IMR-90 (cell line): ENCODE data around the gene SLC9A5. TPM values are rescaled to one million over a fixed set of nuclear protein-coding genes. Genes with fewer than 3 reads are reported as not detected.

Experiments
- ATAC-seq: fragments of 200-7000 bp; cut with Tn5 transposase; 2 replicates; pipeline ENCODE4 v1.9.1; 2020; ENCODE audit warnings: low read depth, mild to moderate bottlenecking, moderate library complexity
- BruUV-seq: library from RNA; stranded (reverse); fragments of 400-500 nt; replicated peaks from 2 replicates; lab custom pipeline; 2021; lab: Mats Ljungman, UMichigan
- CTCF ChIA-PET: fragments of 300-600 bp; formaldehyde crosslinking; extraction: SDS; loops from one replicate; lab custom pipeline; 2021; ENCODE audit warnings: antibody characterized with exemption; lab: Yijun Ruan, JAX
- POLR2A ChIA-PET: fragments of 300-600 bp; sonication (Branson Sonifier 250); formaldehyde crosslinking; loops from one replicate; lab custom pipeline; 2022; ENCODE audit warnings: antibody characterized with exemption; ENCODE audit not compliant: unreplicated experiment; lab: Charles Lee
- DNase-seq: peaks from one replicate; pipeline ENCODE4 v3.0.0; 2013
- H2AFZ ChIP-seq: replicated peaks from 2 replicates; pipeline ENCODE3; 2013; ENCODE audit warnings: low read length, mild to moderate bottlenecking; ENCODE audit not compliant: poor library complexity
- H2AK5ac ChIP-seq: 2 replicates; pipeline ENCODE4 v1.6.1; 2013; ENCODE audit warnings: low read depth, low read length, inconsistent platforms
- H2AK9ac ChIP-seq: replicated peaks from 2 replicates; pipeline ENCODE3; 2013; ENCODE audit warnings: mild to moderate bottlenecking, low read depth, low read length, moderate library complexity; ENCODE audit not compliant: poor library complexity
- H2BK120ac ChIP-seq: 2 replicates; pipeline ENCODE4 v1.6.1; 2013; ENCODE audit warnings: low read depth, low read length, inconsistent platforms
- H2BK15ac ChIP-seq: 3 replicates; pipeline ENCODE4 v1.6.1; 2013; ENCODE audit warnings: low read depth, low read length, inconsistent platforms
- H2BK20ac ChIP-seq: 2 replicates; pipeline ENCODE4 v1.6.1; 2013; ENCODE audit warnings: low read depth, mild to moderate bottlenecking, inconsistent platforms, low read length, moderate library complexity
- H2BK5ac ChIP-seq: 2 replicates; pipeline ENCODE4 v1.6.1; 2013; ENCODE audit warnings: mild to moderate bottlenecking, low read depth, low read length, inconsistent platforms; ENCODE audit not compliant: poor library complexity, severe bottlenecking
- H3K14ac ChIP-seq: replicated peaks from 2 replicates; pipeline ENCODE4 v1.6.1; 2013; ENCODE audit warnings: low read depth, low read length, inconsistent platforms
- H3K18ac ChIP-seq: 2 replicates; pipeline ENCODE4 v1.6.1; 2013; ENCODE audit warnings: low read depth, low read length, control low read depth
- H3K23ac ChIP-seq: 2 replicates; pipeline ENCODE4 v1.6.1; 2013; ENCODE audit warnings: low read depth, low read length, inconsistent platforms
- H3K27ac ChIP-seq: 2 replicates; pipeline ENCODE4 v1.5.1; 2013; ENCODE audit warnings: mild to moderate bottlenecking, control low read depth, low read length; ENCODE audit not compliant: insufficient read depth
- H3K27me3 ChIP-seq: 2 replicates; pipeline ENCODE4 v1.6.1; 2013; ENCODE audit warnings: low read length; ENCODE audit not compliant: control insufficient read depth, insufficient read depth
- H3K36me3 ChIP-seq: 2 replicates; pipeline ENCODE4 v1.6.1; 2013; ENCODE audit warnings: low read length, mixed read lengths; ENCODE audit not compliant: control insufficient read depth, insufficient read depth
- H3K4ac ChIP-seq: 2 replicates; pipeline ENCODE4 v1.6.1; 2013; ENCODE audit warnings: low read depth, low read length, inconsistent platforms
- H3K4me1 ChIP-seq: 2 replicates; pipeline ENCODE4 v1.6.1; 2013; ENCODE audit warnings: low read length, mixed read lengths; ENCODE audit not compliant: control insufficient read depth, insufficient read depth
- H3K4me2 ChIP-seq: 2 replicates; pipeline ENCODE4 v1.6.1; 2013; ENCODE audit warnings: low read depth, mild to moderate bottlenecking, control low read depth, low read length, moderate library complexity
- H3K4me3 ChIP-seq: 2 replicates; pipeline ENCODE4 v1.5.1; 2013; ENCODE audit warnings: low read depth, mild to moderate bottlenecking, control low read depth, low read length, moderate library complexity; ENCODE audit not compliant: insufficient read depth
- H3K56ac ChIP-seq: 2 replicates; pipeline ENCODE4 v1.6.1; 2013; ENCODE audit warnings: low read length, inconsistent platforms; ENCODE audit not compliant: insufficient read depth; ENCODE audit errors: extremely low read depth
- H3K79me1 ChIP-seq, 2 experiments: 2 replicates each; pipeline ENCODE4 v1.6.1; 2013; ENCODE audit warnings: low read length in 2 of 2, inconsistent platforms in 1 of 2, low read depth in 1 of 2
- H3K9ac ChIP-seq: 2 replicates; pipeline ENCODE4 v1.6.1; 2013; ENCODE audit warnings: low read depth, low read length, control low read depth
- H3K9me1 ChIP-seq: 2 replicates; pipeline ENCODE4 v1.6.1; 2013; ENCODE audit warnings: low read length, inconsistent platforms; ENCODE audit not compliant: insufficient read depth
- H3K9me3 ChIP-seq: 2 replicates; pipeline ENCODE4 v1.6.1; 2013; ENCODE audit warnings: low read length; ENCODE audit not compliant: control insufficient read depth, insufficient read depth
- H4K20me1 ChIP-seq: 2 replicates; pipeline ENCODE4 v1.6.1; 2013; ENCODE audit warnings: low read length, inconsistent platforms; ENCODE audit not compliant: insufficient read depth
- H4K5ac ChIP-seq: 2 replicates; pipeline ENCODE4 v1.6.1; 2013; ENCODE audit warnings: mild to moderate bottlenecking, low read depth, low read length, control low read depth
- H4K8ac ChIP-seq, 2 experiments: 2 replicates each; pipeline ENCODE4 v1.6.1; 2013; ENCODE audit warnings: low read depth in 2 of 2, low read length in 2 of 2, control low read depth in 1 of 2, inconsistent platforms in 1 of 2
- H4K91ac ChIP-seq: 2 replicates; pipeline ENCODE4 v1.6.1; 2013; ENCODE audit warnings: low read depth, low read length, inconsistent platforms; ENCODE audit not compliant: insufficient read depth
- BHLHE40 ChIP-seq: fragments of 150-350 bp; IDR thresholded peaks from 2 replicates; pipeline ENCODE4 v1.6.1; 2016; ENCODE audit warnings: mild to moderate bottlenecking, low read depth, low read length
- CEBPB ChIP-seq: IDR thresholded peaks from 2 replicates; pipeline ENCODE4 v1.6.1; 2012; ENCODE audit warnings: low read depth, low read length, improper control_type of control experiment
- CHD1 ChIP-seq: IDR thresholded peaks from 2 replicates; pipeline ENCODE4 v1.6.1; 2012; ENCODE audit warnings: low read depth, low read length, improper control_type of control experiment
- CTCF ChIP-seq: conservative IDR thresholded peaks from 2 replicates; pipeline ENCODE4 v1.5.1; 2012; ENCODE audit warnings: mild to moderate bottlenecking, low read depth, low read length, improper control_type of control experiment
- FOS ChIP-seq: fragments of 150-350 bp; IDR thresholded peaks from 2 replicates; pipeline ENCODE4 v1.6.1; 2016; ENCODE audit warnings: low read depth, low read length
- MAFK ChIP-seq: IDR thresholded peaks from 2 replicates; pipeline ENCODE4 v1.6.1; 2012; ENCODE audit warnings: low read depth, low read length, improper control_type of control experiment
- MAZ ChIP-seq: IDR thresholded peaks from 2 replicates; pipeline ENCODE4 v1.6.1; 2012; ENCODE audit warnings: low read depth, mild to moderate bottlenecking, low read length, improper control_type of control experiment, moderate library complexity, borderline replicate concordance
- MXI1 ChIP-seq: IDR thresholded peaks from 2 replicates; pipeline ENCODE4 v1.6.1; 2012; ENCODE audit warnings: low read depth, mild to moderate bottlenecking, low read length, moderate library complexity, borderline replicate concordance
- NFE2L2 ChIP-seq: fragments of 150-350 bp; IDR thresholded peaks from 2 replicates; pipeline ENCODE4 v1.6.1; 2016; ENCODE audit warnings: low read depth, mild to moderate bottlenecking, low read length
- POLR2A ChIP-seq: IDR thresholded peaks from 2 replicates; pipeline ENCODE4 v1.6.1; 2012; ENCODE audit warnings: mild to moderate bottlenecking, low read depth, low read length
- RAD21 ChIP-seq: IDR thresholded peaks from 2 replicates; pipeline ENCODE4 v1.6.1; 2012; ENCODE audit warnings: low read length, improper control_type of control experiment
- RCOR1 ChIP-seq: IDR thresholded peaks from 2 replicates; pipeline ENCODE4 v1.6.1; 2012; ENCODE audit warnings: mild to moderate bottlenecking, low read length, improper control_type of control experiment; ENCODE audit not compliant: insufficient replicate concordance
- RFX5 ChIP-seq: IDR thresholded peaks from 2 replicates; pipeline ENCODE4 v1.8.0; 2012; ENCODE audit warnings: low read depth, mild to moderate bottlenecking, low read length, moderate library complexity
- SMC3 ChIP-seq: fragments of 150-350 bp; IDR thresholded peaks from 2 replicates; pipeline ENCODE4 v1.6.1; 2016; ENCODE audit warnings: low read depth, mild to moderate bottlenecking, antibody characterized with exemption, low read length, moderate library complexity
- USF2 ChIP-seq: fragments of 150-350 bp; IDR thresholded peaks from 2 replicates; pipeline ENCODE4 v1.6.1; 2017; ENCODE audit warnings: mild to moderate bottlenecking, antibody characterized with exemption, low read length, low read depth
- WGBS, 2 experiments: methylation state at CpG; one replicate each; pipeline versions ENCODE4 v1.1.5 to v1.1.7; 2013; ENCODE audit warnings: missing lambda C conversion rate in 2 of 2; ENCODE audit not compliant: insufficient read length in 1 of 2; ENCODE audit errors: extremely low coverage in 2 of 2; 5-methylcytosine and 5-hydroxymethylcytosine counted together
- dilution Hi-C: fragments of 300-500 bp; cut with HindIII; formaldehyde crosslinking; loops from one replicate; pipeline ENCODE4 v1.14.3; 2018; ENCODE audit warnings: low sequenced_read_pairs; ENCODE audit not compliant: unreplicated experiment
- in situ Hi-C: fragments of 300-500 bp; cut with MboI; formaldehyde crosslinking; loops from 3 replicates; pipeline ENCODE4 v1.14.3; 2019; ENCODE audit warnings: low sequenced_read_pairs, inconsistent platforms, mixed read lengths
- intact Hi-C: fragments of 100-400 bp; cut with micrococcal nuclease; formaldehyde crosslinking; loops from 2 replicates; pipeline ENCODE4 v1.10.0; 2022
- polyA plus RNA-seq, 3 experiments: library from polyadenylated mRNA; depleted of rRNA; stranded (reverse); fragments of >200 nt; gene quantifications; 2 replicates each; pipeline ENCODE4 v1.2.3, GENCODE V29; 2012; ENCODE audit warnings: low replicate concordance in 1 of 3
- total RNA-seq: library from RNA; depleted of rRNA; stranded (reverse); fragments of >200 nt; gene quantifications from 2 replicates; pipeline ENCODE4 v1.2.3, GENCODE V29; 2012
- TF ChIP-seq, protein P1 (sequence below): fragments of 150-350 bp; IDR thresholded peaks from 2 replicates; pipeline ENCODE4 v1.6.1; 2016; ENCODE audit warnings: low read depth, mild to moderate bottlenecking, low read length, moderate library complexity, borderline replicate concordance

Gene SLC9A5
- total and polyA plus RNA-seq, 2 of the 4 experiments (the other 2 are of a cell fraction) = 1.8 to 5.7 TPM

DNA sequence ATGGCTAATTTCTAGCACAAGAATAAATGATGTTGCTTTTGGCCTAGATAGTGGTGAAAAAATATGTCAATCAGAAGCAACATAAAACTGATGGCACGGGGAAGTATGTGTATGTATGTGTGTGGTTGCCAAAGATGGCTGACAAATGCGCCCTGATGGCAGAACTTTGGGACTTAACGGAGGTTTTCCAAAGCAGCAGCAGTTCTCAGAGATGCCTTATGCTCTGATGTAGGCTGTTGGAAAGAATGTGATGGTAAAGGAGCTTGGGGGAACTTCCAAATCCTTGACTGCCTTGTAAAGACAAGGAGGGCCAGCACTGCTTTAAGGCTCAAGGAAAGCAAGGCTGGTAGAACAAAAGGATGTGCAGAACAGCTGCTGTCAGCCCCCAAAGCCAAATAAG is 61.8 kb downstream of the SLC9A5 start:
- peak overlapping the region; percentile 11 to 82 for H4K8ac ChIP-seq
- H3K4ac ChIP-seq = peak overlapping the region; percentile 82
- peak overlapping the region; percentile 93 for H2BK5ac ChIP-seq
- peak overlapping the region; percentile 92 for H2AK5ac ChIP-seq
- TF ChIP-seq USF2 (no peak), RCOR1 (no peak), RAD21 (no peak), NFE2L2 (no peak), BHLHE40 (no peak), MAZ (no peak), CTCF (no peak), POLR2A (no peak), FOS (no peak), CEBPB (no peak), SMC3 (no peak), CHD1 (no peak), MAFK (no peak), RFX5 (no peak), MXI1 (no peak)
- TF ChIP-seq, protein P1, sequence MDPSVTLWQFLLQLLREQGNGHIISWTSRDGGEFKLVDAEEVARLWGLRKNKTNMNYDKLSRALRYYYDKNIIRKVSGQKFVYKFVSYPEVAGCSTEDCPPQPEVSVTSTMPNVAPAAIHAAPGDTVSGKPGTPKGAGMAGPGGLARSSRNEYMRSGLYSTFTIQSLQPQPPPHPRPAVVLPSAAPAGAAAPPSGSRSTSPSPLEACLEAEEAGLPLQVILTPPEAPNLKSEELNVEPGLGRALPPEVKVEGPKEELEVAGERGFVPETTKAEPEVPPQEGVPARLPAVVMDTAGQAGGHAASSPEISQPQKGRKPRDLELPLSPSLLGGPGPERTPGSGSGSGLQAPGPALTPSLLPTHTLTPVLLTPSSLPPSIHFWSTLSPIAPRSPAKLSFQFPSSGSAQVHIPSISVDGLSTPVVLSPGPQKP = no peak
- DNase-seq = no peak
- H3K79me1 ChIP-seq = no peaks in the 10 kb centered on the region
- H3K4me2 ChIP-seq = no peak overlapping the region
- no TSS peak for BruUV-seq
- ChIA-PET POLR2A (no interaction called here), CTCF (interaction anchor here (1.4 kb wide), 1 partner anchor 17 kb away, joined by 3 read pairs; no protein-coding TSS in a partner anchor)
- in situ Hi-C loops (no loop called here), intact Hi-C loops (no loop called here), dilution Hi-C loops (no loop called here)
- 100% methylated on average over 2 of the region's 3 CpGs; no CpG with 5 or more reads in 1 of the 2 experiments for WGBS, 2 experiments
- H2BK120ac ChIP-seq = peak overlapping the region; percentile 95
- peaks cover 9% of the 10 kb centered on the region for H3K9me1 ChIP-seq
- peak overlapping the region; percentile 90 for H2AK9ac ChIP-seq
- peak overlapping the region; percentile 2; the same call in 1 of the 2 replicates for H3K27ac ChIP-seq
- peak overlapping the region; percentile 36 for H2BK15ac ChIP-seq
- H3K23ac ChIP-seq = peak overlapping the region; percentile 74
- peaks cover 15% of the 10 kb centered on the region for H3K4me1 ChIP-seq
- H2AFZ ChIP-seq = peak overlapping the region; percentile 76
- peak overlapping the region; percentile 10; the same call in 1 of the 2 replicates for H3K56ac ChIP-seq
- peak overlapping the region; percentile 39 for H3K14ac ChIP-seq
- no peak overlapping the region for H3K4me3 ChIP-seq
- peak overlapping the region; percentile 90 for H2BK20ac ChIP-seq
- H3K18ac ChIP-seq = peak overlapping the region; percentile 59
- peak overlapping the region; percentile 77 for H4K91ac ChIP-seq
- no peaks in the 10 kb centered on the region for H4K20me1 ChIP-seq
- no peaks in the 10 kb centered on the region for H3K9me3 ChIP-seq
- H3K27me3 ChIP-seq = no peaks in the 10 kb centered on the region
- no peak for ATAC-seq
- H3K36me3 ChIP-seq = no peaks in the 10 kb centered on the region
- H4K5ac ChIP-seq = peak overlapping the region; percentile 81
- no peak overlapping the region for H3K9ac ChIP-seq
